Stimulated activated CD4-positive, alpha-beta T cell treated with anti-CD3 and anti-CD28 coated beads, Interleukin-1b, Interleukin-23, amount 100 ng/mL, for 24 hours (primary cell): ENCODE results near the gene AKR7A2.
"Not testable (repeated sequence)": the region's sequence is repeated elsewhere in the genome, so short reads cannot be mapped to it uniquely, and the experiment has no call there.

Experiments
- DNase-seq, 4 experiments: peaks; one replicate each; pipeline ENCODE4 v3.0.0-alpha.2; 2020; ENCODE audit warnings: low read depth in 4 of 4, low spot score in 1 of 4

AKR7A2 gene

DNA sequence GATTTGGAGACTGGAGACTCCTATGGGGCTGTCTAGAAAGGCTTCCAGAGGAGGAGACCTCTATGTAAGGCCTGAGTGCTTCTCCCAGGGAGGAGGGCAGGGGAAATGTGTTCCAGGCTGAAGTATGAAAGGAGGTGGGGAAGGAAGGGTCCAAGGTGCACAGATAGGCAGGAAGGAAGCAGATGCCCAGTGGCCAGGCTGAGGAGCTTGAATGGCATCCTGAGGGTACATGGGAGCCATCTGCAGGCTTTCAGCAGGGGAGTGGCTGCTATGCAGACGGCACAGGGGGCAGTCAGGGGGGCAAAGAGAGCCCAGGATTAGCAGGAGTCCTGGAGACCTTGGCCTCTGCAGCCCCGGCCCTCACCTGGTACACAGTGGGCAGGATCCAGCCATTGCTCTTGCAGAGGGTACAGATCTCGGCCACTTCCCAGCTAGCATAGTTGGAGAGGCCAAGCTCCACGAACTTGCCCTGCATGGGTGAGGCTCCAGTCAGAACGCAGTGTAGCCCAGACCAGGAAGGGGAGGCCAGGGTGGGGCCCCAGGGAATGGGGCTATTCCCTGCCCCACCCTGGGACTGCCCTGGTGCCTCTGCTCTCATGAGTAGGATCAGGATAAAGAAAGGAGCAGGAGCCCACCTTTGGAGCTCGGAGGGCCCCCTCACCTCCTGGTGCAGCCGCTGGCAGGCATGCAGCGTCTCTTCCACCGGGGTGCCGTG, 4.0 kb downstream of the AKR7A2 start:
- DNase-seq, result no peak

DNA sequence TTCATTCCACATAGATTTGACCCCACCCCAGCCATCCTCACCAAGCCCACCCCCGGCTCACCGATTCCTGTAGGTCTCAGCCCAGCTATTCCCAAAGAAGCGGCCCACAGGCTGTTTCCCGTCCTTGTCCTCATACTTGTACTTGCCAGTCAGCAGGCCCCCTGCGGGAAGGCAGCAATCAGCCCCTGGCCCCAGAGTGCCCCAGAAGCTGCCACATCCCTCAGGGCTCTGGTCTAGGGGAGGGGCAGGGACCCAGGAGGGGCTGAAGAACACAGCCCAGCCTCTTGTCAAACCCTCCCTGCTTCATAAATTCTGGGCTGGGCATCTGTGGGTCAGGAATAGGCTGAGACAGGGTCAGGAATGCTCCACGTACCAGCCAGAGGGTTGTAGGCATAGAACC, 5.0 kb downstream of the AKR7A2 start:
- no peak for DNase-seq

DNA sequence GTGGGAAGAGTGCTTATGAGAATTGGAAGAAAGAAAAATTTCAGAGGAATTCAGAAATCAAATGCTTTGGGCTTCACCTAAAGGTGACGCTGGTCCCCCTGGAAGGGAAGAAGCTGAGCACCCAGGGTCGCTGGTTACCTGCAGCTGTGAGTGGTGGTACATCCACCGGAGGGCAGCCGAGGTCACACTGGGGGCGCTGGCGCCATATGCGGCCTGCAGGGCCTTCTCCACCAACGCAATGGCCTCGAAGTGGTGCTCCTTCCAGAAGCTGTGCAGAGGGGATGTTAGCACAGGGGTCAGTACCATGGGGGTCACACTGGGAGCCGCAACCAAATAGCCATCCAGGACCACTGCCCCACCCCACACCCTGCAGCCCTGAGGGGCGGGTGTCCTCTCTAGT, 6.1 kb downstream of the AKR7A2 start:
- DNase-seq, result no peak

DNA sequence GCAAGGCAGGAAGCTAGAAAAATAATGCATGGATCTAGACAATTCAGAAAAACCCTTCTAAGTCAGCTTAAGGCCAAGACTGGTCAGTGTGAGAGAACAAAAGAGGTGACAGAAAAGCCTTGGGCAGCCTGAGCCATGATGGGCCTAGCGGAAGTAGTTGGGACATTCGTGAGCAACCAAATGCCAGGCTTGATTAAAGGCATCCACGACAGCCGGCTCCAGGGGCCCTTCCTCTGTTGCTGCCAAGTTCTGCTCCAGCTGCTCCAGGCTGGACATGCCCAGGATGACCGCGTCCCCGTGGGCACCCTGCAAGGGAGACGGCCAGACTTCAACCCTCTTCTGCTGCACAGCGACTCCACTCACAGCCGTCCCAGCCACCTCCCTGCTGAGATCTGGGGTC, 7.9 kb downstream of the AKR7A2 start:
- not testable (repeated sequence) for DNase-seq

DNA sequence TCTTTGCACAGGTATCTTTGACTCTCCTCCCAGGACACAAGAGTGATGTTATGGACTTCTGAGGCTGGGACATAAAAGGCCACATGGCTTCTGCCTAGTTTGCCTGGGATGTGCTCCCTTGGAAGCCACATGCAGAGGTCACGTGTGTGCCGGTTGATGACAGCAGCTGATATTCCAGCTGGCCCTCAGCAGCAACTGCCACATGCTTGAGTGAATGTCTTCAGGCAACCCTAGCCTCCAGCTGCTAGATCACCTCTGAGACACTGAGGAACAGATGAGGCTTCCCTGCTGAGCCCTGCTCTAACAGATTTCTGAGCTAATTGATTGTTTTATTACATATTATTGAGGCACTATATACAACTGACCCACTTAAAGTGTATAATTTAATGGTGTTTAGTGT, 11.7 kb downstream of the AKR7A2 start:
- no peak for DNase-seq

- no peak for DNase-seq
These were observed 17.3 kb downstream of the AKR7A2 start for GRCh38 chr1:19294638-19295037.

GRCh38 chr1:19289244-19289643, 22.7 kb downstream of the AKR7A2 start:
- DNase-seq, result no peak

GRCh38 chr1:19288324-19289241, 23.4 kb downstream of the AKR7A2 start, which contains the start of gene AKR7A3:
TSS of gene AKR7A3 (minus strand) at chr1:19288770. CDS start at chr1:19288709, 61 bp downstream.
- DNase-seq, result peak in 2 of 4 experiments; percentile 49 to 53

GRCh38 chr1:19287436-19288185, 24.3 kb downstream of the AKR7A2 start:
- no peak for DNase-seq

- not testable (repeated sequence) for DNase-seq
These were observed 26.1 kb downstream of the AKR7A2 start for GRCh38 chr1:19285807-19286206.

DNA sequence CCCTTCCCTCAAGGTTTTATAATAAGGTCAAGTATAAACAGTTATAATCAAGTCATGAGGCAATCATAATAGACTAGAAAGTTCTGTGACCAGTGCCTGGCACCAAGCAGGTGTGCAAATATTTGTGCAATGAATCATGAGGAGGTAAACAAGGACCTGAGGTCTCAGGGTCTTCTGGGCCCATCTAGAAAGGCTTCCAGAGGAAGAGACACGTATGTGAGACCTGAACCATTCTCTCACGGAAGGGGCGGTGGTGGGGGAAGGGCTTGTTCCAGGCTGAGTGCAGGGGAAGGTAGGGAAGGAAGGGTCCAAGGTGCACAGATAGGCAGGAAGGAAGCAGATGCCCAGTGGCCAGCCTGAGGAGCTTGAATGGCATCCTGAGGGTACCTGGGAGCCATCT, 26.6 kb downstream of the AKR7A2 start:
- not testable (repeated sequence) for DNase-seq

DNA sequence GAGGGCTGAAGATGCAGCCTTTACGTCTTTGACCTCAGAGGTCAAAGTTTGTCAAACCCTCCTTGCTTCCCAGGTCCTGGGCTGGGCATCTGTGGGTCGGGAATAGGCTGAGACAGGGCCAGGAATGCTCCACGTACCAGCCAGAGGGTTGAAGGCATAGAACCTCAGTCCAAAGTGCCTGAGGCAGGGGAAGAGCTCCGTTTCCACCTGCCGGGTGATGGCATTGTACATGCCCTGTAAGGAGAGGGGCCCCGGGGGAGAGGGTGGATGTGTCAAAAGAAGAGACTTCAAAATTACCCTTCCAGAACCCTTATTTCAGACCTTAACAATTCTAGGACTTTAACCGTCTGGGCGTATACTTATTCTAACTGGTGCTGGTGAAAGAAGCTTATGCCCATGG, 27.1 kb downstream of the AKR7A2 start:
- no peak for DNase-seq

- no peak for DNase-seq
These were observed 28.1 kb downstream of the AKR7A2 start for GRCh38 chr1:19283891-19284290.

GRCh38 chr1:19274636-19275035, 37.3 kb downstream of the AKR7A2 start:
- DNase-seq, result no peak

DNA sequence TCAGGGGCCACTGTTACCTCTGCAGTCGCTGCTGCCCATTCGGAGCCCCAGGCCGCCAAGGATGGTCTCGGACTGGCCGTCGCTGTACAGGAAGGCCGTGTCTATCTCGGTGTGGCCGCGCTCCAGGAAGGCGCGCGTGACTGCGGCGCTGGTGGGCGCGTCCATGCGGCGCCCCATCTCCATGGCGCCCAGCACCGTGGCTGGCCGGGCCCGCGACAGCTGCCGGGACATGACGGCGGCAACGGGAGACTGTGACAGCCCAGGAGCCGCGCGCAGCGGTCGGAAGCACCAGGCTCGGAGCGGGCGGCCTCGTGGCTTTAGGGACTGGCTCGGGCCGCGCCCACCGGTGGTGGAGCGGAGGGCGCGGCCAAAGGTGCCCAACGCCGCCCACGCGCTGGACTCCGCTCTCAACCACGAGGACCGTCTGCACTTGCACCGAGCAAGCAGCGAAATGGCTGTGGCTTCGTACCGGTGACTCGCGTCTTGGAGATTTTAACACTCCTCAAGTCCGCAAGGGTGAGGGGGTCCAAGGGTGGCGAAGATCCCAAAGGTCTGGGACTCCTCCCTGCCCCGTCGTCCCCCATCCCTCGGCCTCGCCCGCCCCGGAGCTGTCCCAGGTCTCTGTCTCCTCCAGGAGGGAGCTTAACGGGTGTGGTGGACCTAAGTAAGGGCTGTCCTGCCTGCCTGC, 38.0 kb downstream of the AKR7A2 start:
- DNase-seq, result not testable (repeated sequence)

- DNase-seq, result no peak
These were observed 38.7 kb downstream of the AKR7A2 start for GRCh38 chr1:19273106-19273843.

- DNase-seq, result no peak
These were observed 39.9 kb downstream of the AKR7A2 start for GRCh38 chr1:19272064-19272463.

DNA sequence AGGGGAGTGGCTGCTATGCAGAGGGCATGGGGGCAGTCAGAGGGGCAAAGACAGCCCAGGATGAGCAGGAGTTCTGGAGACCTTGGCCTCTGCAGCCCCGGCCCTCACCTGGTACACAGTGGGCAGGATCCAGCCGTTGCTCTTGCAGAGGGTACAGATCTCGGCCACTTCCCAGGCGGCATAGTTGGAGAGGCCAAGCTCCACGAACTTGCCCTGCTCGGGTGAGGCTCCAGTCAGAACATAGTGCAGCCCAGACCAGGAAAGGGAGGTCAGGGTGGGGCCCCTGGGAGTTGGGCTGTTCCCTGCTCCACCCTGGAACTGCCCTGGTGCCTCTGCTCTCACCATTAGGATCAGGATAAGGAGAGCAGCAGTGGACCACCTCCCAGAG, 41.6 kb downstream of the AKR7A2 start:
- DNase-seq, result not testable (repeated sequence)

- DNase-seq, result not testable (repeated sequence)
These were observed 42.3 kb downstream of the AKR7A2 start for GRCh38 chr1:19269427-19270342.
